Endometrium (tissue), 2 donors: ENCODE results near the gene OR2H2.

Experiments used
- FAIRE-seq: peaks from 2 replicates; lab custom pipeline; 2012; peaks lifted over from hg19 to GRCh38; lab: Jason Lieb, UNC
- donor health status: control.
- donor health status: control.

The OR2H2 gene

GRCh38 chr6:29593199-29593855 lies 8.4 kb downstream of the OR2H2 start:
- FAIRE-seq, result no peak

GRCh38 chr6:29596381-29596900 lies 11.5 kb downstream of the OR2H2 start:
- no peak for FAIRE-seq

GRCh38 chr6:29597184-29597583 lies 12.3 kb downstream of the OR2H2 start:
- no peak for FAIRE-seq

GRCh38 chr6:29598172-29598747 lies 13.3 kb downstream of the OR2H2 start:
- no peak for FAIRE-seq

GRCh38 chr6:29602564-29603361 lies 17.8 kb downstream of the OR2H2 start:
- FAIRE-seq, result no peak

- no peak for FAIRE-seq
These were observed 18.5 kb downstream of the OR2H2 start for GRCh38 chr6:29603456-29603855.

GRCh38 chr6:29603930-29604329 lies 19.0 kb downstream of the OR2H2 start:
- FAIRE-seq, result no peak

- no peak for FAIRE-seq
These were observed 23.2 kb downstream of the OR2H2 start for GRCh38 chr6:29608131-29608530.

- FAIRE-seq, result no peak
These were observed 25.6 kb downstream of the OR2H2 start for GRCh38 chr6:29610540-29610939.

GRCh38 chr6:29611426-29611825 lies 26.5 kb downstream of the OR2H2 start:
- FAIRE-seq, result no peak

GRCh38 chr6:29617782-29618554 lies 33.0 kb downstream of the OR2H2 start:
- no peak for FAIRE-seq

- no peak for FAIRE-seq
These were observed 34.7 kb downstream of the OR2H2 start for GRCh38 chr6:29619578-29620160.

- no peak for FAIRE-seq
These were observed 35.7 kb downstream of the OR2H2 start for GRCh38 chr6:29620630-29621029.

- FAIRE-seq, result no peak
These were observed 39.6 kb downstream of the OR2H2 start for GRCh38 chr6:29624520-29624961.

GRCh38 chr6:29625337-29625930 lies 40.5 kb downstream of the OR2H2 start:
- FAIRE-seq, result no peak

GRCh38 chr6:29626948-29627754 lies 42.2 kb downstream of the OR2H2 start:
- no peak for FAIRE-seq

- no peak for FAIRE-seq
These were observed 43.0 kb downstream of the OR2H2 start for GRCh38 chr6:29627755-29628418.

- FAIRE-seq, result no peak
These were observed 43.7 kb downstream of the OR2H2 start for GRCh38 chr6:29628419-29629281.

GRCh38 chr6:29629571-29629970 lies 44.6 kb downstream of the OR2H2 start:
- FAIRE-seq, result no peak
